Hepatocyte (in vitro differentiated cells): Measurements from ENCODE around the gene ERFE. TPM values are rescaled to one million over a fixed set of nuclear protein-coding genes. Genes with fewer than 3 reads are reported as not detected.

Source experiments
- DNase-seq: peaks from one replicate; pipeline ENCODE4 v3.0.0-alpha.2; 2016; ENCODE audit warnings: low spot score
- H2AFZ ChIP-seq: fragments of 200-600 bp; sonication (generic); 2 replicates; pipeline ENCODE4 v1.6.0; 2016; ENCODE audit warnings: antibody characterized with exemption, mild to moderate bottlenecking
- H3K27ac ChIP-seq: fragments of 200-600 bp; sonication (generic); 2 replicates; pipeline ENCODE4 v1.5.1; 2016; ENCODE audit warnings: mild to moderate bottlenecking
- H3K27me3 ChIP-seq: fragments of 200-600 bp; sonication (generic); 2 replicates; pipeline ENCODE4 v1.6.1; 2016
- H3K36me3 ChIP-seq: fragments of 200-600 bp; sonication (generic); replicated peaks from 2 replicates; pipeline ENCODE4 v1.5.1; 2016; ENCODE audit warnings: low read depth; ENCODE audit not compliant: insufficient read depth
- H3K4me1 ChIP-seq: fragments of 200-600 bp; sonication (generic); 2 replicates; pipeline ENCODE4 v1.5.1; 2016; ENCODE audit warnings: mild to moderate bottlenecking, moderate library complexity; ENCODE audit not compliant: insufficient read depth
- H3K4me2 ChIP-seq: fragments of 200-600 bp; sonication (generic); 2 replicates; pipeline ENCODE4 v1.6.0; 2016
- H3K4me3 ChIP-seq: fragments of 200-600 bp; sonication (generic); 2 replicates; pipeline ENCODE4 v1.5.1; 2016; ENCODE audit warnings: mild to moderate bottlenecking
- H3K79me2 ChIP-seq: fragments of 200-600 bp; sonication (generic); 2 replicates; pipeline ENCODE4 v1.6.0; 2017; ENCODE audit warnings: mild to moderate bottlenecking
- H3K9me2 ChIP-seq: fragments of 200-600 bp; sonication (generic); replicated peaks from 2 replicates; pipeline ENCODE4 v1.6.0; 2017; ENCODE audit warnings: mild to moderate bottlenecking; ENCODE audit not compliant: insufficient read depth
- H3K9me3 ChIP-seq: fragments of 200-600 bp; sonication (generic); 2 replicates; pipeline ENCODE4 v1.5.1; 2016; ENCODE audit warnings: low read depth, mild to moderate bottlenecking
- H4K20me1 ChIP-seq: fragments of 200-600 bp; sonication (generic); 2 replicates; pipeline ENCODE4 v1.6.0; 2016; ENCODE audit warnings: mild to moderate bottlenecking; ENCODE audit not compliant: insufficient read depth, poor library complexity, severe bottlenecking
- EZH2 ChIP-seq: fragments of 200-600 bp; sonication (generic); IDR thresholded peaks from 2 replicates; pipeline ENCODE4 v1.6.1; 2016; ENCODE audit warnings: antibody characterized with exemption, mild to moderate bottlenecking, borderline replicate concordance
- EZH2phosphoT487 ChIP-seq: fragments of 200-600 bp; sonication (generic); IDR thresholded peaks from one replicate; pipeline ENCODE4 v1.6.1; 2018; ENCODE audit warnings: antibody characterized with exemption, mild to moderate bottlenecking, low read depth, moderate library complexity; ENCODE audit not compliant: unreplicated experiment, severe bottlenecking
- WGBS: methylation state at CpG from one replicate; pipeline ENCODE4 v1.1.6; 2016; ENCODE audit warnings: low lambda C conversion rate; ENCODE audit errors: missing lambda C conversion rate; 5-methylcytosine and 5-hydroxymethylcytosine counted together
- polyA plus RNA-seq: library from polyadenylated mRNA; unstranded; fragments of >200 nt; fragmentation: Nextera tagmentation; extraction: Ambion mirVana; gene quantifications from 2 replicates; pipeline ENCODE4 v1.2.1, GENCODE V29; 2016
- total RNA-seq: library from RNA; depleted of rRNA; stranded (reverse); fragments of >200 nt; gene quantifications from 2 replicates; pipeline ENCODE4 v1.2.3, GENCODE V29; 2014
- TF ChIP-seq, protein P1 (sequence below): fragments of 200-600 bp; sonication (generic); IDR thresholded peaks from 2 replicates; pipeline ENCODE4 v1.5.1; 2016; ENCODE audit warnings: antibody characterized with exemption, mild to moderate bottlenecking; ENCODE audit not compliant: poor library complexity

The ERFE gene
- total and polyA plus RNA-seq, 2 experiments from 2014 or later, result 0.27 to 0.30 TPM

DNA sequence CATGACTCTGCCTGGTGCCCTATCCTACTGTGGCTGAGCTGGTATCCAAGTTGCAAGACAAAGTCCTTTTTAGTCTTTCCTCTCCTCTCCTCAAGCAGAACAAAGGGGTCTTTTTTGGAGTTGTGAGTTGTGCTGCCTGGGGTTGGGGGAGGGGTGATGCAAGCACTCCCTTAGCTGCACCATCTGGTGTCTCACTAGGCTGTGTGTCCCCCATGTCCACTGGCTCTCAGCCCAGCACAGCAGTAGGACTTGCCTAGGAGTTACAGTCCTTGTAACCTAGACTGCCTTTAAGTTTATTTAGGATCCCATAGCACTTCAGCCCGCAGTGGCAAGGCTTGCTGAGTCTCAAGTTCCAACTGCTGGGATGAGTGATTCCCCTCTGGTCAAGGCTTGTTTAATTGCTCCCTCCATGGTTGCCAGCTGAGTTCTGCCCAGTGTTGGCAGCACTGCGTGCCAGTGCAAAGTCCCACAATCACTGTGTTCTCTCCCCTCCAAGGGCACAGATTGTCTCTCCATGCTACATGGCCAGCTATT, 57.9 kb downstream of the ERFE start:
- no peaks in the 10 kb centered on the region for H3K9me3 ChIP-seq
- H3K4me1 ChIP-seq, result no peaks in the 10 kb centered on the region
- H3K27me3 ChIP-seq, result no peaks in the 10 kb centered on the region
- H2AFZ ChIP-seq, result no peak overlapping the region
- H3K36me3 ChIP-seq, result no peaks in the 10 kb centered on the region
- no peak overlapping the region for H3K27ac ChIP-seq
- no peaks in the 10 kb centered on the region for H3K9me2 ChIP-seq
- no peak for DNase-seq
- no peaks in the 10 kb centered on the region for H4K20me1 ChIP-seq
- H3K79me2 ChIP-seq, result no peaks in the 10 kb centered on the region
- H3K4me2 ChIP-seq, result no peak overlapping the region
- 94% methylated on average over 2 of the region's 2 CpGs for WGBS
- no peak overlapping the region for H3K4me3 ChIP-seq
- TF ChIP-seq, protein P1, sequence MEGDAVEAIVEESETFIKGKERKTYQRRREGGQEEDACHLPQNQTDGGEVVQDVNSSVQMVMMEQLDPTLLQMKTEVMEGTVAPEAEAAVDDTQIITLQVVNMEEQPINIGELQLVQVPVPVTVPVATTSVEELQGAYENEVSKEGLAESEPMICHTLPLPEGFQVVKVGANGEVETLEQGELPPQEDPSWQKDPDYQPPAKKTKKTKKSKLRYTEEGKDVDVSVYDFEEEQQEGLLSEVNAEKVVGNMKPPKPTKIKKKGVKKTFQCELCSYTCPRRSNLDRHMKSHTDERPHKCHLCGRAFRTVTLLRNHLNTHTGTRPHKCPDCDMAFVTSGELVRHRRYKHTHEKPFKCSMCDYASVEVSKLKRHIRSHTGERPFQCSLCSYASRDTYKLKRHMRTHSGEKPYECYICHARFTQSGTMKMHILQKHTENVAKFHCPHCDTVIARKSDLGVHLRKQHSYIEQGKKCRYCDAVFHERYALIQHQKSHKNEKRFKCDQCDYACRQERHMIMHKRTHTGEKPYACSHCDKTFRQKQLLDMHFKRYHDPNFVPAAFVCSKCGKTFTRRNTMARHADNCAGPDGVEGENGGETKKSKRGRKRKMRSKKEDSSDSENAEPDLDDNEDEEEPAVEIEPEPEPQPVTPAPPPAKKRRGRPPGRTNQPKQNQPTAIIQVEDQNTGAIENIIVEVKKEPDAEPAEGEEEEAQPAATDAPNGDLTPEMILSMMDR, result no peak
- no peak for TF ChIP-seq EZH2phosphoT487
- no peak for TF ChIP-seq EZH2

Other genes with a start within 250 kb of the ERFE start
- 52.8 and 59.8 TPM in 2 replicates for gene UBE2F, start 192.0 kb upstream of the ERFE start, total RNA-seq
- 60.1 and 66.7 TPM in 2 replicates for gene UBE2F, start 192.0 kb upstream of the ERFE start, polyA plus RNA-seq
- 12.7 and 16.5 TPM in 2 replicates for gene SCLY, start 98.0 kb upstream of the ERFE start, total RNA-seq
- gene SCLY, start 98.0 kb upstream of the ERFE start, polyA plus RNA-seq, result 21.1 and 21.3 TPM in 2 replicates
- 0.27 and 0.36 TPM in 2 replicates for gene ESPNL, start 58.6 kb upstream of the ERFE start, total RNA-seq
- 0.62 TPM in 1 of 2 replicates, not detected in the other for gene ESPNL, start 58.6 kb upstream of the ERFE start, polyA plus RNA-seq
- not detected in 2 replicates for gene KLHL30, start 20.3 kb upstream of the ERFE start, total RNA-seq
- gene KLHL30, start 20.3 kb upstream of the ERFE start, polyA plus RNA-seq, result 0.15 TPM in 1 of 2 replicates, not detected in the other
- 20.4 and 25.9 TPM in 2 replicates for gene ILKAP, start 44.7 kb downstream of the ERFE start, total RNA-seq
- gene ILKAP, start 44.7 kb downstream of the ERFE start, polyA plus RNA-seq, result 36.6 and 37.5 TPM in 2 replicates
- 14.1 and 17.8 TPM in 2 replicates for gene HES6, start 81.1 kb downstream of the ERFE start, total RNA-seq
- gene HES6, start 81.1 kb downstream of the ERFE start, polyA plus RNA-seq, result 23.0 and 28.5 TPM in 2 replicates
- gene PER2, start 129.6 kb downstream of the ERFE start, total RNA-seq, result 6.1 and 8.9 TPM in 2 replicates
- gene PER2, start 129.6 kb downstream of the ERFE start, polyA plus RNA-seq, result 6.0 and 6.4 TPM in 2 replicates
- 9.0 and 9.7 TPM in 2 replicates for gene TRAF3IP1, start 161.5 kb downstream of the ERFE start, total RNA-seq
- 8.4 and 9.1 TPM in 2 replicates for gene TRAF3IP1, start 161.5 kb downstream of the ERFE start, polyA plus RNA-seq